ELR (cell line): ENCODE measurements around the gene XPO4.
"Not testable (repeated sequence)": the region's sequence is repeated elsewhere in the genome, so short reads cannot be mapped to it uniquely, and the experiment has no call there.

Source experiments
- DNase-seq: peaks from one replicate; pipeline ENCODE4 v3.0.0-alpha.2; 2015; ENCODE audit warnings: low read depth

XPO4 gene

DNA sequence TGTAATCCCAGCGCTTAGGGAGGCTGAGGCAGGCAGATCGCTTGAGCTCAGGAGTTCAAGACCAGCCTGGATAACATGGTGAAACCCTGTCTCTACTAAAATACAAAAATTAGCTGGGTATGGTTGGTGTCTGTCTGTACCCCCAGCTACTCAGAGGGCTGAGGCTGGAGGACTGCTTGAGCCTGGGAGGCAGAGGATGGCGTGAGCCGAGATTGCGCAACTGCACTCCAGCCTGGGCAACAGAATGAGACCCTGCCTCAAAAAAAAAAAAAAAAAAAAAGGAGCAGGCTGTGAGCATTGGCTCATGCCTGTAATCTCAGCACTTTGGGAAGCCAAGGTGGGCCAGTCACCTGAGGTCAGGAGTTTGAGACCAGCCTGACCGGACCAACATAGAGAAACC, 12.0 kb downstream of the XPO4 start:
- DNase-seq: not testable (repeated sequence)

DNA sequence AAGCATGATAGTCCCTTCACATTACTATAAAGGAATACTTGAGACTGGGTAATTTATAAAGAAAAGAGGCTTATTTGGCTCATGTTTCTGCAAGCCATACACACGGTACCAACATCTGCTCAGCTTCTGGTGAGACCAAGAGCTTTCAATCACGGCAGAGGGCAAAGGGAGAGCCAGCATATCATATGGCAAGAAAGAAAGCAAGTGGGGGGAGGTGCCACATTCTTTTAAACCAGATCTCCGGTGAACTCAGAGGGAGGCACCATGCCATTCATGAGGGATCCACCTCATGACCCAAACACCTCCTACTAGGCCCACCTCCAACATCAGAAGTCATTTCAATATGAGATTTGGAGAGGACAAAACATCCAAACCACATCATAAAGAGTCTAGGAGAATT, 20.3 kb downstream of the XPO4 start:
- DNase-seq: peak; percentile 52

DNA sequence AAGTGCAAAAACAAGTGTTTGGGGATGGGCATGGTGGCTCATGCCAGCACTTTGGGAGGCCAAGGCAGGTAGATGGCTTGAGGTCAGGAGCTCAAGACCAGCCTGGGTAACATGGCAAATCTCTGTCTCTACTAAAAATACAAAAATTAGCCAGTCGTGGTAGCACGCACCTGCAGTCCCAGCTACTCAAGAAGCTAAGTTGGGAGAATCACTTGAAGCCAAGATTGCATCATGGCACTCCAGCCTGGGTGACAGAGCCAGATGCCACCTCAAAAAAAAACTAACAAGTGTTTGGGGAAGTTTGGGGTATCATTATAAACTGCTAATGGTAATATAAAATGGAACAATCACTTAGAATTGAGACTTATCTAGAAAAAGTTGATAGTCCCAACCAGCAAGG, 24.6 kb downstream of the XPO4 start:
- no peak for DNase-seq

DNA sequence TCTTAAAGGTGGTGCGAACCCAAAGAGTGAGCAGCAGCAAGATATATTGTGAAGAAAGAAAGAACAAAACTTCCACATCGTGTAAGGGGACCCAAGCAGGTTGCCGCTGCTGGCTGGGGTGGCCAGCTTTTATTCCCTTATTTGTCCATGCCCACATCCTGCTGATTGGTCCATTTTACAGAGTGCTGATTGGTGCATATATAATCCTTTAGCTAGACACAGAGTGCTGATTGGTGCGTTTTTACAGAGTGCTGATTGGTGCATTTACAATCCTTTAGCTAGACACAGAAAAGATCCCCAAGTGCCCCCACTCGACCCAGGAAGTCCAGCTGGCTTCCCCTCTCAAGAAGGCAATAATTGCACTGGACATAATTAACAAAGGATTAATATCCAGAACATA, 25.7 kb downstream of the XPO4 start:
- DNase-seq: not testable (repeated sequence)

DNA sequence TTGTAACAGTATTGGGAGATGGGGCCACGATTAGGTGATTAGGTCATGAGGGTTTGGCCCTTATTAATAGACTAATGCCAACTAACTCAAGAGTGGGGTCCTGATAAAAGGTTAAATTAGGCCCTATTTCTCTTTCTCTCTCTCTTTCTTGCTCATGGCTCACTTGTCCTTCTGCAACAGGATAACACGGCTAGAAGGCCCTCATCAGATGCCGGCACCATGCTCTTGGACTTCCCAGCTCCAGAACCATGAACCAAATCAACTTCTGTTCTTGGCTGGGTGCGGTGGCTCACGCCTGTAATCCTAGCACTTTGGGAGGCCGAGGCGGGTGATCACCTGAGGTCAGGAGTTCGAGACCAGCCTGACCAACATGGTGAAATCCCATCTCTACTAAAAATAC, 28.1 kb downstream of the XPO4 start:
- DNase-seq: not testable (repeated sequence)

DNA sequence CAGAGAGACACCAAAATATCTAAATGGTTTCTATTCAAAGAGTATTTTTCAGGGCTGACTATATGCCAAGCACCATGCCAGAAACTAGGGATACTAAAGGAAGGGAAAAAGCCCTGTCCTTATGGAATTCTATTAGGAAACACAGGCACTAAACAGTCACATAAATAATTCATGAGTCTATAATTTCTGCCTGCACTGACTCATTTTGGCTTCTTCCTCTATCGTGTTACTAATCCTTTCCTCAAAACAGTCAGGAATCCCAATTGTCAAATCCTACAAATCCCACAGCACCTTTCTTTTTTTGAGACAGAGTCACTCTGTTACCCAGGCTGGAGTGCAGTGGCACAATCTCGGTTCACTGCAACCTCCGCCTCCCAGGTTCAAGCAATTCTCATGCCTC, 29.2 kb downstream of the XPO4 start:
- peak; percentile 83 for DNase-seq

DNA sequence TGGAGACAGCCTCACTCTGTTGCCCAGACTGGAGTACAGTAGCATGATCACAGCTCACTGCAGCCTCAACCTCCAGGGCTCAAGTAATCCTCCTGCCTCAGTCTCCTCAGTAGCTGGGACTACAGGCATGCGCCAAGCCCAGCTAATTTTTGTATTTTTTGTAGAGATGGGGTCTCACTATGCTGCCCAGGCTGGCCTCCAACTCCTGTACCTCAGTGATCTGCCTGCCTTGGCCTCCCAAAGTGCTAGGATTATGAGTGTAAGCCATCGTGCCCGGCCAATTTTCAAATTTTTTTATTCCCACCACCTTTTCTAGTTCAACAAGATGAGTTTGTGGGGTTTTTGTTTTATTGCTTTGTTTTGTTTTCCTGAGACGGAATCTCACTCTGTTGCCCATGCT, 31.7 kb downstream of the XPO4 start:
- DNase-seq: no peak

DNA sequence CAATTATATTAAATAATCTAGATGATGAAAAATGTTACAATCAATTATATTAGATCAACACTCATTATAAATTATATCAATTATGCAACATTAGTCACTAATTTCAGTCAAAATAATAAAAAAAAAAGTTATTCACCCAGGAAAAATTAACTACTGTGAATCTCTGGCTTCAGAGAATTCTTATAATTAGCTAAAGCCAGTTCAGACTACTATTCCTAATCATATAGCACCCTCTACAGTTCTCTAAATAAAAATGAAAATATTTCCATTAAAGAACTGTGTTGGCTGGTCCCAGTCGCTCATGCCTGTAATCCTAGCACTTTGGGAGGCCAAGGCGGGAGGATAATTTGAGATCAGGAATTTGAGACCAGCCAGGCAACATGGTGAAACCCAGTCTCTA, 33.0 kb downstream of the XPO4 start:
- peak; percentile 32 for DNase-seq

DNA sequence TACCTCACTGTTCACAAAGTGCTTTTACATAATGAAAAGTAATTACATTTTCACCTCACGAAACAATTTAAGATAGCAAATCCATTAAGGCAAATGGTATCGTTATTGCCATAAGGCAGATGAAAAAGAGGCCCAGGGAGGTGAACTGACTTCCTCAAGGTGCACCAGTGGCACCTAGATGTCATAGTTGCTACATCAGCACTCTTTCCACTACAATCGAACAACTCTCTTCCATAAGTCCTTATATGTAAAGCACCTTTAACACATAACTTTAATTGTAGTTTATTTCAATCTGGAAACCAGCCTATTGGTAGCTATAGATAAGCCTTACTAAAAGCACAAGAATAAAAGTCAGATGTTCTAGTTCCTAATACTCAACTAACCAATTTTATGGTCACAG, 35.1 kb downstream of the XPO4 start:
- no peak for DNase-seq

DNA sequence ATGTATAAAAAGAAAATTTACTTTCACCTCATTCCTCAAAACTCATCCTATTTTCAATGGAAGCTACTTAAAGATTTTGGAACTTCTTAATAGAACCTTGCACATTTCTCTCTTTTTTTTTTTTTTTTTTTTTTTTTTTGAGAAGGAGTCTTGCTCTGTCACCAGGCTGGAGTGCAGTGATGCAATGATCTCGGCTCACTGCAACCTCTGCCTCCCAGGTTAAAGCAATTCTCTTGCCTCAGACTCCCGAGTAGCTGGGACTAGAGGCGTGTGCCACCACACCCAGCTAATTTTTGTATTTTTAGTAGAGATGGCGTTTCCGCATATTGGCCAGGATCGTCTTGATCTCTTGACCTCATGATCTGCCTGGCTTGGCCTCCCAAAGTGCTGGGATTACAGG, 40.9 kb downstream of the XPO4 start:
- not testable (repeated sequence) for DNase-seq

DNA sequence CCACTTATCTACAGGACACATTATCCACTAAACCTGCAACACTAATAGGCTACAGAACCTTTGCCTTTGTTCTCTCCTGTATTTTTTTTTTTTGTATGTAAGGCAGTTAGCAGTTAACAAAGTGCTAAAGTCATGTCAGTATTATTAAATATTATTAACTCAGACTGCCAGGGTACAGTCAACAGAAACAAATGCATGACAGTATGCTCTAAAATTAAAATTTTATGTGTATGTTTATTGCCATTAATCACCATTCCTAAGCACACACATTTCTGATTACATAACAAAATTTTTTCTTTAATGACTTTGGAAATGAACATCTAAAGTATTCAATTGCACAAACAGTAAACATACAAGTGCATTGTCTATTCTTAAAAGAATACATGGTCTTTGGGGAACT, 41.7 kb downstream of the XPO4 start:
- DNase-seq: no peak

DNA sequence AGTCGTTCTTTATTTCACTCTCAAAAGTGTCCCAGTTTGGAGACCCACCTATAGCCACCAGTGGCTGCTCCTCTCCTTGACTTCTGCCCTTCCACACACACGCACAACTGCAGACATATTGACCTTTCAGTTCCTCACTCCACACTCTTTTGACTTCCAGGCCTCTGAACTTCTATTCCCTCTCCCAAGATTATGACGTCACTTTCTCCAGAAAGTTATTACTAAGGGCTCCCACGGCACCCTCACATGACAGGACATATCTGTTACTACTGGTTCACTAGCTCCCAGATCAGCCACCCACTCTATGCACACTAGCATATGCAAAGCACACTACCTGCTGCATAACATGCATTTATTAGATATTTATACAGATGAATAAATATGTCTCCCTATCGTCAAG, 45.9 kb downstream of the XPO4 start:
- DNase-seq: no peak

DNA sequence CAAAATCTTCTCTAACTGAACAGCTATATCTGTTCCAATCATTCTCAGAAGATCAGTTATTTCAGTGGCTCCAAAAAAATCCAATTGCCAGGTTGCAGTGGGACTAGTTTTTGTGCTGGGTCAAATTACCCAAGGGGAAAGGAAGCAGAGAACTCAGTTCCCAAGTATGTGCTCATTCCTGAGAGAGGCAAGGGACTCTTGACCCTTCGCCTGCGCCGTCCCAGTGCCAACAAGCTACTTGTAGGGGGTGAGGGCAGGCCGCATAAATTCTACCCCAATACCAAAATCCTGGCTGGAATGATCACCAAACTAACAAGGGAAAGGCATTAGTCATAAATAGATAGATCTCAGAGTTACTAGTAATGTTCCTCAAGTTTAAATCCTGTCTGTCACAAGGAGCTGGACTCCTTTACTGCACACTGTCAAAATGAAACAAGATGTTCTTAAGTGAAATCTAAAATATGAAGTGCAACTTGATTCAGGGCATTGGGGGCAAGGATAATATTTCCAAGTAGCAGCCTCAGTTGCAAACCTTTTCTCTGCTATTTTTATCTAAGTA, 50.6 kb downstream of the XPO4 start:
- DNase-seq: no peak

DNA sequence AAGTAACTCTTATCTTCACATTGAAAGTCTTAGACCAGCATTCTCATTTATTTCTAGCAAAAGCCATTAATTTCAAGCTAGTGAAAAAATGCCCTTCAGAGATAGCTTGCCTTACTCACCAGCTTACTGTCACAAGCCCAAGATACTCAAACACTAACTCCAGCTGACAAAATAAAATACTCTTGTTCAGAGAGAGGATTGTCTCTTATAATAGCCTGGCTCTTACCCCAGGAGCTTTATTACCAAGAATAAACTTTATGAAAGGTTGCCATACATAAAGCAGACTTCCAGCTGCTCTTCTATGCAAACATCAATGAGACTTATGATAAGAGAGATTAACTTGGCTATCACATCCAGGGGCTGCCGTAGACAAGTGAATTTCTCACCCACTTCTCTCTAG, 53.6 kb downstream of the XPO4 start:
- DNase-seq: no peak

DNA sequence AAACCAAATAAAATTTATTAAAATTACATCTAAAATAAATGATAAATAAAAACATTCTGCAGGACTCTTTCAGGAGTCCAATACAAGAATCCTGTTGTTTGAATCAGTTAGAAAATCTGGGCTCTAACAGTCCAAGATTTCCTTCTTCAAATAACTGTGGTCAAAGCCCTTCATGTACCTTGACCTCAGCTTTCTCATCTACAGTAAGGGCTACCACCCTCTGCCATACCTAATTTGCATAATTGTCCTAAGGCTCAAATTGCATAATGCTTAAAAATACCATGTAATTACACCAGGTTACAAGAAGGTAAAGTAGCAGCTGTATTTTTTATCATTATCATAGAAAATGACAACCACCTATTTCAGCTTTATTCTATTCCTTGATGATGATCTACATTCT, 54.3 kb downstream of the XPO4 start:
- DNase-seq: no peak

DNA sequence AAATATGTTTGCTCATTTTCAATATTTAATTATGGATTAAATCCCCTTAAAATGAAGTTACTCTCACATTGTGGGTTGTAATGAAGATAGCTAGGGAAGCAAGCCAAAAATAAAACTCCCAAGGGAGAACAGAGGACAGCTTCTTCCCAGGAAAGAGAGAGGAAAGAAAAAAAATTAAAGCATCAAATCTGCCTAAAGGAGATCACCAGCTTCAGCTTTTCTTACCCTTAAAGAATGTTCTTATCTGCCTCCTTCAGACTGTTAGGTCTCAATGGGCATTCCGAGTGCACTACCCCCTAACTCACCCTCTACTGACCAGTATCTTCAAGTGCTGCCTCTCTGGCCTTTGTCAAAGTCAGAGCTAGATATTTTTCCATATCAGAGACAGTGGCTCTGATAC, 55.2 kb downstream of the XPO4 start:
- DNase-seq: no peak

DNA sequence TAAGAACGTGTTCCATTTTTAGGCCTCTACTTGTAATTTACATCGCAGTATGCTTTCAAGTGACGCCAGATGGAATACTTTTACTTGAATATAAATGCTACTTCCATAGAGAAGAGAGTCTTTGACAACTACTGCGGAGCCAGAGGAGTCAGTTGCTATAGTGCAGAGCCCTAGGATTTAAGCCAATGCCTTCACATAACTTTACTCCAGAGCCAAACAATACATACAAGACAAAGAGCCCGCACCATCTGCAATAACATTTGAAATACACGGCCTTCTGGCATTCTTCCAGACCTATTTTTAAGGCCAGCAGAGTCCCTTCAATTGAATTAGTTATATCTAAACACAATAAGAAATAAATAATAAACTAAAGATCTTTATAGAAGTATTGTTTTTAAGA, 59.4 kb downstream of the XPO4 start:
- no peak for DNase-seq

DNA sequence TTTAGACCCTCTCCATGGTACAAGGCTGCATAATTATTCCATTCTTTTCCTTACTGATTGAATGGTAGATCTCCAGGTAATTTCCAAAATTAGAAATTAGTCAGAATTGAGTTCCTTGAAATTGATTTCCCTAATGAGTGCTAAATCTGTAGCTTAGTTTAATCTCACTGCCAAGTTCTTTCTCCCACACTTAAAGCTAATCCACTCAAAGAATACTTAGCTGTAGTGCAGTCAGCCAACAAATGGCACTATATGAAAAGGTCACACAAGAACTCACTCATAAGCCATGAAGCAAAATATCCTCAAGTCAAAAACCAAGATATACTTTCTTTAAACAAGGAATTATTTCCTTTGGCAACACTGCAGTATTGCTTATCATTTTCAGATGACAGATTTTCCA, 62.0 kb downstream of the XPO4 start:
- DNase-seq: no peak

DNA sequence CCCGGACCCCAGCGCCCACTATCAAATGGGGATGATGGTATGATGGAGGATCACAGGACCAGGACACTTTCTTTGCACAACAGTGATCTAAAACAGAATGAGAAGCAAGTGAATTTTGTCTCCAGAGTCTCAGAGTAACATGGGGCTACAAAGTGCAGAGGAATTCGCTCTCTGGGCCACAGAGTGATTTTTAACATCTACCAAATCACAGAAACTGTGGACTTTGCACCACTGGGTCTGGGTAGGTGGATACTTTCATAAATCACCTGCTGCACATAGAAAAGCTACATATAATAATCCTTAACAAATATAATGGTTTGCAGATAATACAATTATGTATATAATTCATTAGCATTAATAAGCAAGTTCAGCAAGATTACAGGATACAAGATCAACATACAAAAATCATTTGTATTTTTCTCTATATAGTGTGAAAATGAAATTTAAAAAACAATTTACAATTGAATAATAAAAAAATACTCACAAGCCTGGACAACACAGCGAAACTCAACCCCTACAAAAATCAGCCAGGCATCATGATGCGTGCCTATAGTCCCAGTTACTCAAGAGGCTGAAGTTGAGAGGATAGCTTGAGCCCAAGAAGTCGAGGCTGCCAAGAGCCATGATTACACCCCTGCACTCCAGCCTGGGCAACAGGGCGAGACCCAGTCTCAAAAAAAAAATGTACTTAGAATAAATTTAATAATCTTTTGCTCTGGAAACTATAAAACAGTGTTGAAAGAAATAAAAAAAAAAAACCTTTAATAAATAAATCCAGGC, 68.5 kb downstream of the XPO4 start:
- DNase-seq: no peak

DNA sequence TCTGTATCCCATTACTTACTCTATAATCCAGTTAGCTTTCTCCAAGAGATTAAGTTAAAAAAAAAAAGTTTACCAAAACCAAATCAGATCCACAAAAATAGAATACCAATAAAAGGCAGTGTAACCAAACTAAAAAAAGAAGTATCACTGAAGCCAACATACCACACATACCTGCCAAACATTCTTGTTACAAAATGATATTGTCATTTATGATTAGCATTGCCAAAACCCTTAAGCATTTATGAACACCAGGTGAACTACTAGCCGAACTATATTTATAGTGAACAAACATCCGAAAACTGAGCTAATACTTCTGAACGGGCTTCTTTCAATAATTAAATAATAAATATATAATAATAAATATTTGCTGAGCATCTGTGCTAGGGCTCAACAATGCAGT, 69.7 kb downstream of the XPO4 start:
- DNase-seq: no peak

DNA sequence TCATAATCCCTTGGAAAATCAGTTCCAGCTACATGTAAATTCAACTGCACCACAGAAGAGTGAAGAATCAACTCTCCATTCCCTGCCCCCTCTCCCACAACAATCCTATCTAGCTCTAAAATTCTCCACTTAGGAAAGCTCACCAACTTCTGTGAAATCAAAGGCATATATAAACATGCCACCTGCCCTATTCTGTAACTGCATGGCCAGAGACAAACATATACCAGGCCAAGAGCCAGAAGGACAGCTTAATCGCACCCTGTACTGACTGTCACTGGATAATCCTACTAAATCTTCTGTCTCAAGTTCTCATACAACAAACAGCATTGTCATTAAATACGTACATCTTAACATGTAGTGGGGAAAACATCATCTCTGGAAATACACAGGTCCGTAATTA, 70.6 kb downstream of the XPO4 start:
- DNase-seq: no peak

DNA sequence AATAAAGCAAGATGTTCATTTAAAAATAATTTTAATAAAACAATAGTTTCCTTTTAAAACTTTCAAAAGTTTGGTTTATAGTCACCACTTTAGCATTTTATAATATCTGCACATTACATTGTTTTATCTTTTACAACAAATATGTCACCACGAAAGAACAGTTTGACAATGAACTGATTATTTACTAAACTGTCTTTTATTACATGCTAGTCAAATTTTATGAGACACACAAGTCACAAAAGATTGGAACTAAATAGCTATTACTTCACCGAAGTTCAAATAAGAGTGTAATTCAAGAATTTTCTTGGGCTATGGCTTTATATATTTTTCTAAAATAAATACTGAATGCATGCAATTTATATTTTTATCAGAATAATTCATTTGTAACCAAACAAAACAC, 71.3 kb downstream of the XPO4 start:
- DNase-seq: no peak

DNA sequence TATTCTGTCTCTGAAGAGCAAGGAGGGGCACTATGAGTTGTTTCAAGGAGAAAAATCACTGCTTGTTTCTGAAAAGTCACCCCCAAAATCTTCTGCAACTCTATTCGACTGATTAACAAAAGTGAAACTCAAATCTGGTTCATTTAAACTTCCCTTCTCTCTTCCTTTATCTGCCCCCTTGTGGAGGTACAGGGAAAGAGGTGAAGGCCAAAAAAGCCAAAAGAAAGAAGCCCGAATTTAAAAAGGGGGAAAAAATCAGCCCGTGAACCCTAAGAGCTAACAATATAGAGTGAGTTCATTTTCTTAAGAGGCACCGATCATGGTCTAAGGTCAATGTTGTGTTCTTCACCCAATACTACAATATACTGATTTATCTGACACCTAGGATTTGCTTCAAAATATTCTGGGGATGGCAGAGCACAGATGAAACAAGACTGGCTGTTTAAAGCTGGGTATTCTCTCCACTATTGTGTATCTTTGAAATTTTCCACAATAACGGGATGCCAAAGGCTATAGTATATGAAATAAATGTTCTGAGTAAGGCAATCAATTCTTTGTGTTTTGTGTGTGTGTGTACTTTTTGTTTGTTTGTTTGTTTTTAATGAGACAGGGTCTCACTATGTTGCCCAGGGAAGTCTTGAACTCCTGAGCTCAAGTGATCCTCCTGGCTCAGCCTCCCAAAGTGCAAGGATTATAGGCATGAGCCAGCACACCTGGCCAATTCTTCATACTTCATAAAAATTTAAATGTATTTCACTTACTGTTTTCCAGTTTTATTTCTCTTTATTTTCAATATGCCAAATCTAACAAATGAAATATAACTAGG, 73.8 kb downstream of the XPO4 start:
- peak; percentile 83 for DNase-seq
